K562 (cell line): ENCODE results near the gene COX20. TPM values are rescaled to one million over a fixed set of nuclear protein-coding genes. Genes with fewer than 3 reads are reported as not detected.
A peak's percentile ranks its signal among the peaks of the same experiment; 100 is the strongest.

Experiments
- ASH1L ChIP-seq: fragments of 450-650 bp; IDR thresholded peaks from 2 replicates; pipeline ENCODE4 v1.6.1; 2018; ENCODE audit warnings: borderline replicate concordance, mild to moderate bottlenecking, low read depth; ENCODE audit not compliant: partially characterized antibody
- BRD9 ChIP-seq: fragments of 450-650 bp; IDR thresholded peaks from 2 replicates; pipeline ENCODE4 v1.6.1; 2018; ENCODE audit warnings: low read depth; ENCODE audit not compliant: partially characterized antibody
- CBX3 ChIP-seq, 2 experiments: IDR thresholded peaks; 1 replicate in 1 of 2; 2 replicates in 1 of 2; pipeline ENCODE4 v1.6.1; 2012; ENCODE audit warnings: inconsistent platforms in 2 of 2, low read length in 2 of 2, borderline replicate concordance in 1 of 2, control low read depth in 1 of 2
- CCAR2 ChIP-seq: fragments of 200-400 bp; formaldehyde crosslinking; IDR thresholded peaks from 2 replicates; pipeline ENCODE4 v1.6.1; 2017; ENCODE audit warnings: mild to moderate bottlenecking, low read depth, low read length
- COPS2 ChIP-seq: fragments of 450-650 bp; conservative IDR thresholded peaks from 2 replicates; pipeline ENCODE4 v1.6.1; 2016; ENCODE audit warnings: mild to moderate bottlenecking, moderate library complexity
- EZH2 ChIP-seq: IDR thresholded peaks from 2 replicates; pipeline ENCODE4 v1.6.1; 2012; ENCODE audit warnings: low read depth, mild to moderate bottlenecking, inconsistent platforms, low read length, borderline replicate concordance
- HES1 ChIP-seq: fragments of 450-650 bp; IDR thresholded peaks from 2 replicates; pipeline ENCODE4 v1.6.1; 2016; ENCODE audit warnings: low read depth, mild to moderate bottlenecking, moderate library complexity
- JUND ChIP-seq, 2 experiments: IDR thresholded peaks; 2 replicates in 1 of 2; 3 replicates in 1 of 2; pipeline ENCODE4 v1.6.1; 2011; ENCODE audit warnings: borderline replicate concordance in 2 of 2, low read depth in 2 of 2, low read length in 2 of 2, improper control_type of control experiment in 1 of 2, missing biosample characterization in 1 of 2, missing genetic modification characterization in 1 of 2, missing genetic modification reagents in 1 of 2
- KLF16 ChIP-seq: IDR thresholded peaks from 2 replicates; pipeline ENCODE4 v1.6.1; 2016; ENCODE audit warnings: antibody characterized with exemption
- MLLT1 ChIP-seq, 2 experiments: fragments of 450-650 bp; IDR thresholded peaks; 2 replicates each; pipeline ENCODE4 v1.6.1; 2016
- MYNN ChIP-seq, 2 experiments: sonication (generic); formaldehyde crosslinking in 1 of 2; IDR thresholded peaks; 2 replicates each; pipeline versions ENCODE4 v1.5.0 to v1.6.1; 2016 to 2020; ENCODE audit warnings: antibody characterized with exemption in 1 of 2, missing genetic modification reagents in 1 of 2
- NCOA6 ChIP-seq: fragments of 450-650 bp; IDR thresholded peaks from 2 replicates; pipeline ENCODE4 v1.6.1; 2017; ENCODE audit warnings: mild to moderate bottlenecking
- NR3C1 ChIP-seq: sonication (generic); formaldehyde crosslinking; IDR thresholded peaks from 2 replicates; pipeline ENCODE4 v1.8.1; 2022; ENCODE audit warnings: missing genetic modification reagents
- OTX1 ChIP-seq: fragments of 450-650 bp; formaldehyde crosslinking; IDR thresholded peaks from 2 replicates; pipeline ENCODE4 v1.4.0; 2022; ENCODE audit warnings: mild to moderate bottlenecking
- POLR2AphosphoS2 ChIP-seq: IDR thresholded peaks from 2 replicates; pipeline ENCODE4 v1.6.1; 2012; ENCODE audit warnings: low read length, improper control_type of control experiment
- PTRF ChIP-seq: fragments of 450-650 bp; IDR thresholded peaks from 2 replicates; pipeline ENCODE4 v1.6.1; 2016; ENCODE audit warnings: mild to moderate bottlenecking, missing genetic modification characterization, missing compliant biosample characterization
- PYGO2 ChIP-seq: fragments of 450-650 bp; IDR thresholded peaks from 2 replicates; pipeline ENCODE4 v1.6.1; 2016; ENCODE audit warnings: mild to moderate bottlenecking, missing genetic modification characterization, moderate library complexity, missing compliant biosample characterization
- RBM17 ChIP-seq: fragments of 200-400 bp; formaldehyde crosslinking; IDR thresholded peaks from 2 replicates; pipeline ENCODE4 v1.6.1; 2017; ENCODE audit warnings: low read depth, mild to moderate bottlenecking, low read length, borderline replicate concordance
- SIN3A ChIP-seq, 2 experiments: fragments of 150-350 bp in 1 of 2; IDR thresholded peaks; 2 replicates each; pipeline ENCODE4 v1.6.1; 2011 to 2016; ENCODE audit warnings: borderline replicate concordance in 2 of 2, low read depth in 2 of 2, low read length in 2 of 2, mild to moderate bottlenecking in 2 of 2, moderate library complexity in 2 of 2; ENCODE audit not compliant: control insufficient read depth in 1 of 2
- SNRNP70 ChIP-seq: fragments of 200-400 bp; formaldehyde crosslinking; optimal IDR thresholded peaks from 2 replicates; pipeline ENCODE3; 2017; ENCODE audit warnings: low read depth, low read length
- SP1 ChIP-seq: sonication (generic); formaldehyde crosslinking; IDR thresholded peaks from 2 replicates; pipeline ENCODE4 v1.8.1; 2022; ENCODE audit warnings: mild to moderate bottlenecking, missing genetic modification reagents
- SRF ChIP-seq, 2 experiments: fragments of 250-450, 450-650 bp in 1 of 2; sonication (Bioruptor Pico) in 1 of 2; sonication (generic) in 1 of 2; formaldehyde crosslinking; IDR thresholded peaks; 2 replicates each; pipeline versions ENCODE4 v1.5.0 to v1.5.1; 2020 to 2022; ENCODE audit warnings: mild to moderate bottlenecking in 1 of 2, missing genetic modification reagents in 1 of 2
- ZBTB33 ChIP-seq: sonication (generic); formaldehyde crosslinking; IDR thresholded peaks from 2 replicates; pipeline ENCODE4 v1.8.1; 2023; ENCODE audit warnings: mild to moderate bottlenecking, missing genetic modification reagents
- ZFPM2 ChIP-seq: fragments of 250-450 bp; sonication (Bioruptor Pico); IDR thresholded peaks from 2 replicates; pipeline ENCODE4 v1.5.1; 2022; ENCODE audit warnings: mild to moderate bottlenecking
- polyA plus RNA-seq, 8 experiments: library from polyadenylated mRNA; depleted of rRNA in 4 of 8; stranded (reverse) in 5 of 8; unstranded in 3 of 8; fragments of >200 nt; fragmentation: Nextera tagmentation in 2 of 8; fragmentation: Illumina TruSeq in 1 of 8; extraction: Ambion mirVana in 2 of 8; extraction: Trizol in 1 of 8; gene quantifications; 2 replicates each; pipeline versions ENCODE4 v1.2.1 to v1.2.3, GENCODE V29; 2011 to 2014; ENCODE audit warnings: inconsistent platforms in 1 of 8, missing spikeins in 1 of 8
- total RNA-seq, 7 experiments: library from RNA; depleted of rRNA in 6 of 7; stranded (reverse); fragments of >200 nt in 6 of 7; fragmentation: Illumina TruSeq in 2 of 7; extraction: Trizol in 2 of 7; gene quantifications; 2 replicates each; pipeline versions ENCODE4 v1.2.1 to v1.2.3, GENCODE V29; 2011 to 2021; ENCODE audit warnings: low replicate concordance in 1 of 7

COX20 gene
- total and polyA plus RNA-seq, 9 of the 15 experiments (the other 6 are each of a cell fraction or from before 2014, with no cell fraction given): 41.5 to 192 (median 84.3) TPM

- TF ChIP-seq COPS2 (no peak), MLLT1 (IDR thresholded peaks at IDR 0.05) (peak; percentile 23 to 71; a peak in 1 of 4 replicates), EZH2 (no peak), NCOA6 (no peak), SRF (CRISPR knock-in tag; IDR thresholded peaks at IDR 0.05) (no peak), SNRNP70 (no peak), BRD9 (no peak), POLR2AphosphoS2 (no peak), MYNN (IDR thresholded peaks at IDR 0.05) (no peak), MYNN (CRISPR knock-in tag; IDR thresholded peaks at IDR 0.05) (no peak), JUND (IDR thresholded peaks at IDR 0.05; ENCODE audit: borderline replicate concordance, low read depth, low read length) (peak; percentile 92), JUND (tag; IDR thresholded peaks at IDR 0.05; ENCODE audit: borderline replicate concordance, low read depth, low read length) (peak; percentile 73; the same call in 1 of the 3 replicates), SIN3A (IDR thresholded peaks at IDR 0.05; ENCODE audit: borderline replicate concordance in 2 of 2, control insufficient read depth in 1 of 2, low read depth in 2 of 2, low read length in 2 of 2) (peak; percentile 96 to 99; a peak in 3 of 4 replicates), CCAR2 (no peak), NR3C1 (CRISPR knock-in tag) (no peak), ASH1L (no peak), HES1 (no peak), KLF16 (no peak), ZFPM2 (no peak), ZBTB33 (no peak), CBX3 (IDR thresholded peaks at IDR 0.05; ENCODE audit: borderline replicate concordance in 1 of 2, low read length in 2 of 2) (peak in 1 of 2 experiments; percentile 20; a peak in 1 of 3 replicates), RBM17 (no peak), PYGO2 (tag) (no peak), PTRF (tag) (no peak), SP1 (peak; percentile 66; the same call in 1 of the 2 replicates), OTX1 (0 out of 2 replicates have a peak, but pooled peaks have one; percentile 47)
These were observed 27.4 kb downstream of the COX20 start (continued) for GRCh38 chr1:244862699-244863490.
